H1 (cell line): ENCODE data around the gene NOC3L. TPM values are rescaled to one million over a fixed set of nuclear protein-coding genes. Genes with fewer than 3 reads are reported as not detected.

Source experiments
- CTCF ChIA-PET: fragments of 300-600 bp; sonication (Branson Sonifier 250); formaldehyde crosslinking; loops from one replicate; lab custom pipeline; 2021; ENCODE audit not compliant: partially characterized antibody; lab: Charles Lee
- POLR2A ChIA-PET: fragments of 300-600 bp; sonication (Branson Sonifier 250); formaldehyde crosslinking; loops from one replicate; lab custom pipeline; 2021; ENCODE audit warnings: inconsistent platforms; ENCODE audit not compliant: partially characterized antibody; lab: Charles Lee
- DNase-seq, 2 experiments: peaks; one replicate each; pipeline versions ENCODE4 v3.0.0 to v3.0.0-alpha.2; 2010 to 2022; ENCODE audit warnings: low spot score in 2 of 2, low read depth in 1 of 2, mixed read lengths in 1 of 2
- FAIRE-seq: peaks from 2 replicates; lab custom pipeline; 2011; peaks lifted over from hg19 to GRCh38; lab: Jason Lieb, UNC
- H2AFZ ChIP-seq: 2 replicates; pipeline ENCODE4 v1.8.1; 2012; ENCODE audit warnings: low read length, inconsistent platforms
- H2AK5ac ChIP-seq: 2 replicates; pipeline ENCODE4 v1.6.1; 2013; ENCODE audit warnings: low read depth, low read length
- H2BK120ac ChIP-seq: replicated peaks from 2 replicates; pipeline ENCODE3; 2013; ENCODE audit warnings: low read depth, low read length, inconsistent platforms
- H2BK12ac ChIP-seq: 2 replicates; pipeline ENCODE4 v1.6.1; 2013; ENCODE audit warnings: low read depth, low read length
- H2BK15ac ChIP-seq: 2 replicates; pipeline ENCODE4 v1.6.1; 2013; ENCODE audit warnings: low read length
- H2BK20ac ChIP-seq: 2 replicates; pipeline ENCODE4 v1.6.1; 2013; ENCODE audit warnings: low read length
- H2BK5ac ChIP-seq: 2 replicates; pipeline ENCODE4 v1.6.1; 2013; ENCODE audit warnings: low read depth, low read length
- H3K14ac ChIP-seq: 2 replicates; pipeline ENCODE4 v1.6.1; 2013; ENCODE audit warnings: inconsistent platforms; ENCODE audit not compliant: insufficient read length
- H3K18ac ChIP-seq: 2 replicates; pipeline ENCODE4 v1.6.1; 2013; ENCODE audit warnings: low read length; ENCODE audit errors: extremely low read depth
- H3K23ac ChIP-seq: 2 replicates; pipeline ENCODE4 v1.6.1; 2013; ENCODE audit warnings: inconsistent platforms; ENCODE audit not compliant: insufficient read length
- H3K23me2 ChIP-seq: 2 replicates; pipeline ENCODE4 v1.6.1; 2013; ENCODE audit warnings: low read depth, low read length
- H3K27ac ChIP-seq: 2 replicates; pipeline ENCODE4 v1.6.1; 2011; ENCODE audit warnings: low read depth, low read length, inconsistent platforms
- H3K27me3 ChIP-seq, 4 experiments: replicated peaks in 1 of 4; 1 replicate in 1 of 4; 2 replicates in 3 of 4; pipeline versions ENCODE4 v1.6.1 to v1.8.1; 2011 to 2013; ENCODE audit warnings: low read length in 3 of 4, mild to moderate bottlenecking in 3 of 4, inconsistent platforms in 2 of 4, mixed read lengths in 2 of 4, moderate library complexity in 1 of 4; ENCODE audit not compliant: control insufficient read depth in 3 of 4, insufficient read depth in 3 of 4; ENCODE audit errors: extremely low read depth in 1 of 4
- H3K36me3 ChIP-seq, 4 experiments: 2 replicates each; pipeline versions ENCODE4 v1.6.1 to v1.8.1; 2011 to 2013; ENCODE audit warnings: mild to moderate bottlenecking in 4 of 4, low read length in 3 of 4, moderate library complexity in 2 of 4, control low read depth in 1 of 4, inconsistent platforms in 1 of 4; ENCODE audit not compliant: insufficient read depth in 4 of 4, control insufficient read depth in 2 of 4
- H3K4ac ChIP-seq: replicated peaks from 2 replicates; pipeline ENCODE3; 2013; ENCODE audit warnings: low read length, low read depth, mixed read lengths, inconsistent platforms; ENCODE audit not compliant: insufficient read length
- H3K4me1 ChIP-seq, 4 experiments: replicated peaks in 1 of 4; 1 replicate in 1 of 4; 2 replicates in 3 of 4; pipeline versions ENCODE4 v1.6.1 to v1.8.1; 2011 to 2013; ENCODE audit warnings: low read length in 3 of 4, inconsistent platforms in 2 of 4, mixed read lengths in 1 of 4; ENCODE audit not compliant: insufficient read depth in 4 of 4, control insufficient read depth in 3 of 4
- H3K4me2 ChIP-seq, 2 experiments: 2 replicates each; pipeline versions ENCODE4 v1.6.1 to v1.8.1; 2011 to 2013; ENCODE audit warnings: low read depth in 2 of 2, low read length in 2 of 2, control low read depth in 1 of 2, inconsistent platforms in 1 of 2, mild to moderate bottlenecking in 1 of 2; ENCODE audit not compliant: insufficient read depth in 1 of 2
- H3K4me3 ChIP-seq, 4 experiments: fragments of 200-600, 300-600 bp in 1 of 4; sonication (generic), shearing (Covaris generic), sonication (Bioruptor Twin) in 1 of 4; 2 replicates each; pipeline versions ENCODE4 v1.5.1 to v1.8.1; 2011 to 2016; ENCODE audit warnings: low read length in 4 of 4, low read depth in 3 of 4, control low read depth in 2 of 4, inconsistent platforms in 2 of 4, mild to moderate bottlenecking in 2 of 4, mixed read lengths in 1 of 4, moderate library complexity in 1 of 4; ENCODE audit not compliant: insufficient read depth in 2 of 4; ENCODE audit errors: extremely low read depth in 1 of 4
- H3K56ac ChIP-seq: replicated peaks from 2 replicates; pipeline ENCODE3; 2013; ENCODE audit warnings: low read depth, mild to moderate bottlenecking, mixed read lengths, low read length, inconsistent platforms; ENCODE audit not compliant: insufficient read length
- H3K79me1 ChIP-seq: 2 replicates; pipeline ENCODE4 v1.6.1; 2013; ENCODE audit warnings: low read depth, low read length, control low read depth
- H3K79me2 ChIP-seq, 2 experiments: 2 replicates each; pipeline versions ENCODE4 v1.6.1 to v1.8.1; 2012 to 2013; ENCODE audit warnings: low read length in 2 of 2, mild to moderate bottlenecking in 2 of 2, inconsistent platforms in 1 of 2; ENCODE audit not compliant: insufficient read depth in 2 of 2, control insufficient read depth in 1 of 2
- H3K9ac ChIP-seq, 4 experiments: replicated peaks in 1 of 4; 1 replicate in 1 of 4; 2 replicates in 3 of 4; pipeline versions ENCODE4 v1.6.1 to v1.8.1; 2011 to 2013; ENCODE audit warnings: low read depth in 3 of 4, low read length in 3 of 4, control low read depth in 2 of 4, mild to moderate bottlenecking in 2 of 4, moderate library complexity in 2 of 4, inconsistent platforms in 1 of 4; ENCODE audit errors: extremely low read depth in 1 of 4
- H3K9me3 ChIP-seq, 2 experiments: 2 replicates each; pipeline versions ENCODE4 v1.6.1 to v1.8.1; 2012 to 2013; ENCODE audit warnings: mild to moderate bottlenecking in 2 of 2, moderate library complexity in 2 of 2, control low read depth in 1 of 2, inconsistent platforms in 1 of 2, low read depth in 1 of 2, low read length in 1 of 2, mixed read lengths in 1 of 2; ENCODE audit not compliant: insufficient read depth in 2 of 2
- H4K20me1 ChIP-seq, 2 experiments: replicated peaks in 1 of 2; 2 replicates each; pipeline versions ENCODE3 to v1.8.1; 2011 to 2013; ENCODE audit warnings: inconsistent platforms in 2 of 2, low read length in 2 of 2, mild to moderate bottlenecking in 1 of 2; ENCODE audit not compliant: insufficient read depth in 2 of 2, control insufficient read depth in 1 of 2
- H4K5ac ChIP-seq: 2 replicates; pipeline ENCODE4 v1.6.1; 2013; ENCODE audit warnings: low read length, low read depth, mixed read lengths, inconsistent platforms; ENCODE audit not compliant: insufficient read length
- H4K8ac ChIP-seq: 2 replicates; pipeline ENCODE4 v1.8.0; 2013; ENCODE audit warnings: mild to moderate bottlenecking, moderate library complexity, low read length, inconsistent platforms; ENCODE audit not compliant: insufficient read depth; ENCODE audit errors: extremely low read depth
- H4K91ac ChIP-seq: replicated peaks from 2 replicates; pipeline ENCODE3; 2013; ENCODE audit warnings: low read length, mixed read lengths, inconsistent platforms; ENCODE audit not compliant: insufficient read length
- HDAC2 ChIP-seq, 2 experiments: fragments of 300-600 bp in 1 of 2; sonication (generic) in 1 of 2; IDR thresholded peaks; 2 replicates each; pipeline ENCODE4 v1.6.1; 2011 to 2012; ENCODE audit warnings: low read depth in 2 of 2, low read length in 2 of 2, mild to moderate bottlenecking in 2 of 2, moderate library complexity in 2 of 2, borderline replicate concordance in 1 of 2, inconsistent platforms in 1 of 2
- KDM4A ChIP-seq: IDR thresholded peaks from one replicate; pipeline ENCODE4 v1.7.1; 2012; ENCODE audit warnings: low read depth, mild to moderate bottlenecking, moderate library complexity, low read length, inconsistent platforms; ENCODE audit not compliant: severe bottlenecking
- MAFK ChIP-seq: IDR thresholded peaks from 2 replicates; pipeline ENCODE4 v1.6.1; 2012; ENCODE audit warnings: low read depth, mild to moderate bottlenecking, improper control_type of control experiment, low read length
- SP2 ChIP-seq: IDR thresholded peaks from 2 replicates; pipeline ENCODE4 v1.6.1; 2012; ENCODE audit warnings: mild to moderate bottlenecking, low read length, inconsistent platforms
- TAF7 ChIP-seq: optimal IDR thresholded peaks from 2 replicates; pipeline ENCODE3; 2011; ENCODE audit warnings: low read depth, mild to moderate bottlenecking, inconsistent platforms, low read length, moderate library complexity, borderline replicate concordance
- WGBS, 2 experiments: shearing (Covaris generic) in 1 of 2; methylation state at CpG; one replicate each; pipeline versions ENCODE4 v1.1.6 to v1.1.7; 2013 to 2015; ENCODE audit warnings: low lambda C conversion rate in 2 of 2, mixed read lengths in 2 of 2, inconsistent platforms in 1 of 2, low coverage in 1 of 2, missing lambda C conversion rate in 1 of 2; ENCODE audit not compliant: insufficient replicate concordance in 2 of 2, insufficient coverage in 1 of 2, insufficient read length in 1 of 2; ENCODE audit errors: extremely low coverage in 1 of 2, missing lambda C conversion rate in 1 of 2; 5-methylcytosine and 5-hydroxymethylcytosine counted together
- polyA plus RNA-seq, 7 experiments: library from polyadenylated mRNA; depleted of rRNA in 3 of 7; stranded (reverse) in 5 of 7; unstranded in 2 of 7; fragments of >200 nt in 5 of 7; fragments of 200-250 nt in 2 of 7; gene quantifications; 1 replicate in 5 of 7; 2 replicates in 1 of 7; 4 replicates in 1 of 7; pipeline versions ENCODE4 v1.2.1 to v1.2.3, GENCODE V29; 2011 to 2013; ENCODE audit warnings: missing spikeins in 2 of 7, mixed read lengths in 2 of 7
- total RNA-seq: library from RNA; stranded (reverse); fragmentation: NEBNext Ultra II Directional; extraction: Animal tissue kit (Norgen Biotek cat#: 25700); gene quantifications from 2 replicates; pipeline ENCODE4 v1.2.1, GENCODE V29; 2021

Gene NOC3L
- total and polyA plus RNA-seq, 2 of the 8 experiments (the other 6 are each of a cell fraction or from before 2014, with no cell fraction given), result 7.1 to 39.1 TPM

DNA sequence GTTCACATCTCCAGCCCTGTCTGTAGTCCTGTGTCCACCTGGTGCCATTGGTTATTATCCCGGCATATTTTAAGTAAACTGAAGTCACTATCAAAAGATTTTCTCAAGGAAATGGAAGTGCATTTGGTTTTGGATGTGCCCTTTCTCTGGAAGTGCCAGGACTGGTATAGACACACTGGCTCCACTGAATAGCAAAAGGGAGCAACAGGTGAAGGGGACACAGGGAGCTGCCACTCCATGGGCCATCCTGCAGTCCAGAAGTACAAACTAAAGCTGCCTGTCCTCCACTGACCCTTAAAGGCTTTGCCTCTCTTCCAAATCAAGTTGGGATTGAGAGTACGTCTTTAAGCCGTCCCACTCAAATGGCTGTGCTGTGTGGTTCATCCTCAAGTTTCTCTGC, 62.7 kb downstream of the NOC3L start:
- Histone ChIP-seq H3K18ac (no peak overlapping the region), H4K5ac (no peak overlapping the region), H3K23me2 (no peaks in the 10 kb centered on the region), H3K4ac (no peak overlapping the region), H3K27me3 (no peaks in the 10 kb centered on the region), H3K9ac (no peak overlapping the region), H4K8ac (no peak overlapping the region), H3K14ac (no peak overlapping the region), H3K27ac (no peak overlapping the region), H3K4me2 (no peak overlapping the region), H3K4me1 (no peaks in the 10 kb centered on the region), H3K36me3 (no peaks in the 10 kb centered on the region), H2BK5ac (no peak overlapping the region), H2AFZ (no peak overlapping the region), H2AK5ac (no peak overlapping the region), H3K56ac (no peak overlapping the region), H2BK120ac (no peak overlapping the region), H3K79me2 (no peaks in the 10 kb centered on the region), H3K23ac (no peak overlapping the region), H3K4me3 (no peak overlapping the region), H2BK20ac (no peak overlapping the region), H3K9me3 (no peaks in the 10 kb centered on the region), H3K79me1 (no peaks in the 10 kb centered on the region), H4K91ac (no peak overlapping the region), H2BK12ac (no peak overlapping the region), H4K20me1 (no peaks in the 10 kb centered on the region), H2BK15ac (no peak overlapping the region)
- ChIA-PET CTCF (interaction anchor here (1.8 kb wide), 1 partner anchor 20 kb away, joined by 3 read pairs; no protein-coding TSS in a partner anchor), POLR2A (no interaction called here)
- DNase-seq (no peak), FAIRE-seq (no peak)
- WGBS, 2 experiments, result 86% methylated on average over 3 of the region's 3 CpGs; no CpG with 5 or more reads in 1 of the 2 experiments
- no peak for TF ChIP-seq MAFK
- no peak for TF ChIP-seq KDM4A
- no peak for TF ChIP-seq HDAC2 (IDR thresholded peaks at IDR 0.05; ENCODE audit: borderline replicate concordance in 1 of 2, low read depth in 2 of 2, low read length in 2 of 2)
- no peak for TF ChIP-seq TAF7
- TF ChIP-seq SP2, result no peak
